Inflammatory macrophage treated with lipopolysaccharide for 1 hour (primary cell): Measurements from ENCODE around the gene AOAH.
"Not testable (repeated sequence)": the region's sequence is repeated elsewhere in the genome, so short reads cannot be mapped to it uniquely, and the experiment has no call there.

ENCODE experiments used
- DNase-seq, 2 donors: peaks; one replicate each; pipeline ENCODE4 v3.0.0-alpha.2; 2020 to 2022

The AOAH gene

DNA sequence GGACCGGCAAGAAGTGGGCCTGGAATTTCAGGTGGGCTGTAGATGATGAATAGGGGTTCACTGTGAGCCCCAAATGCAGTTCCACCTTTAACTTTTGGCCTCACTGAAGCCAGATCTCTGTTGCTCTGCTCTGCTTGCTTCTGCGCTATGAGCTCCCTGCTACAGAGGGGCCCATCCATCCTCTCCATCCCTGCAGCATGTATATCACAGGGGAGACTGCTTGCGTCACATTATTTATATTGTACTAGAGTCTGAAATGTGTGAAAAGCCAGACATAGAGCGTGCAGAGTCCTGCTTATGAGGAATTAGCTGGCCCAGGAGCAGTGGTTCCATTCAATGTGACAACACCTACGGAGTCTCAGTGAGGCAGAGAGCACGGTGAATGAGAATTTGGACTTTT, 69.9 kb downstream of the AOAH start:
- DNase-seq = no peak

DNA sequence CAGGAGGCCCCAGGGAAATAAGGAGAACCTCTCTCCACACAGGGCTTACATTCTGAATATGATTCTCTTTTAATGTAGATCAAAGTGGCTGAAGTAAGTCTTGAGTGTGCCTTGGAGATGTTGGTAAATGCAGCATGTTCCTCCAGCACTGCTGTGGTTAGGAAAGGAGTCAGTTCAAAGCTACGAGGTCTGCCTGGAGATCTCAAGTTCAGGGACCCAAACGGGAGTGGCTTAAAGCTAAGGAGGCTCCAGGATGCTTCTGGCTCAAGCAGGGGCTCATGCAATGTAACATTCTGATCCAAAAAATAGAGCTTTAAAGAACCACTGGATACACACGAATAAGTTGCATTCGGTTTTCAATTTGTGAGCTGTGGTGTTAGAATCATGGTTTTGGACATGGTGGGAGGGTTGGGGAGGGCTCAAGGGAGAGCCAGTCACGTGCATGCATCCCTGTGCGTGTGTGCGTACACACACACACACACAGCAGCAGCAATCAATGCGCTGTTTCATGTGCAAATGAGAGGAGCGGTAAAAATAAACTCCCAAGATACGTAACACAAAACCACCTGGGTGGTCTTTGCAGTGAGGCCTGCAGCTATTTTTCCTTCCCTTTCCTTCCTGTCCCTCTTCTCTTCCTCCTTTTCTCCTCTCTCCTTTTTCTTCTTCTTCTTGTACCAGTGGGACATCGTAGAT, 70.5 kb downstream of the AOAH start:
- DNase-seq = no peak

DNA sequence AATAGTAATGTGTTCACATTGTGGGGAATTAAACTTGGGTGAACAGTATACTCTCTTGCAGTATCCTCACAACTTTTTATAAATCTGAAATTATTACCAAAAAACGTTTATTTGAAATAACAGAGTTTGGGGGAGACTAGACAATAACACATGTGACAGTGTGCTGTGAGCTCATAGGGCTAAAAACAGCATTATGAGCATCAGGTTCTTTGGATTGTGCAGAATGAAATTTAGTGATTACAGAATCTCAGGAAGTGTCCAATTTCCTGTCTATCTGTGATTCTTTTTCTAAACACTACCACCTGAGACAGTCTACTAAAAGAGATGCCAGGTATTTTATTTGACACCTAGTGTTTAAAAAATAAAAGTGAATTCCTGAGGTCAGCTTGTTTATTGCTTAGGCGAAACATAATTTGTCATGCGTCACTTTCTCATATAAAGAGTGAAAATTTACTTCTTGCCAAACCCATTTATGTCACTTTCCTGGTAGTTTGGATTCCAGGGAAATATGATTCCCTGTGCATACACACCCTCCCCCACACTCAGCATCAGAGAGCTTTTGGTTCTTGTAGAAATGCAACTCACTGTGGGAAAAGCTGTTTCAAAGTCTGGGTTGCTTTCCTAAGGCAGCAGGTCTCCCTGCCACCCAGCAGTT, 71.2 kb downstream of the AOAH start:
- DNase-seq = no peak

DNA sequence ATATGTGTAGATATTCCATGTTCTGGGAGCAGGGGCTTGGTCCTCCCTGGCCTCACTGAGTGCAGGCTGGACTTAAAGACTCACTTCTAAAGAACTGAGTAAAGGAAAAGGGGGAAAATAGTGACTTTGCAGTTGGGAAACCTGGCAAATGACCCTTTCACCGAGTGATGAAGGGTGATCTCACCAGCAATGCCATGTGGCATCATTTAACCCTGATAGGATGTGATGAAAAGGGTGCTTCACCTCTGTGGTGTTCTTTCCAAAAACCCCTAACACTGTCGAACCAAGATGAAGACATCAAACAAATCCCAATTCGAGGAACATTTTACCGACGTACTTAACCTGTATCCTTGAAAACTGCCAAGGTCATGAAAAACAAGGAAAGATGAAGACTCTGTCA, 71.9 kb downstream of the AOAH start:
- peak; percentile 19 to 48 for DNase-seq

DNA sequence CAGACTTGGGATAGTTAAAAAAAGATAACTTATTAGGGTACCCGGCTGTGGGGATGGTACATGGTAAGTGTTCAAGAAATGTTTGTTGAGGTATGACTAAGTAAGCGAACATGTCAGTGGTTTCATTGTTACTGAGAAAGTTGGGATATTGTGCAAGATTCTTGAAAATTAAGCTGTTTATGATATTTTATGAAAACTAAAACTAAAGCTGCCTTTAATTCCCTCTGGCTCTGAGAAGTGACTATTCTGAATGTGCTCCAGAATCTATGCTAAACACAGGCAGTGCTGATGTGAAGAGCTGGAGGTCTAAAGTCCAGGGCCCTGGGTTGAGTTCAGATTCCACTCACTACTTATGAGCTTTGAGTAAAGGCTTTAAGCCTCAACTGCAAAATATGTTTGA, 72.9 kb downstream of the AOAH start:
- DNase-seq = peak; percentile 28 to 31

DNA sequence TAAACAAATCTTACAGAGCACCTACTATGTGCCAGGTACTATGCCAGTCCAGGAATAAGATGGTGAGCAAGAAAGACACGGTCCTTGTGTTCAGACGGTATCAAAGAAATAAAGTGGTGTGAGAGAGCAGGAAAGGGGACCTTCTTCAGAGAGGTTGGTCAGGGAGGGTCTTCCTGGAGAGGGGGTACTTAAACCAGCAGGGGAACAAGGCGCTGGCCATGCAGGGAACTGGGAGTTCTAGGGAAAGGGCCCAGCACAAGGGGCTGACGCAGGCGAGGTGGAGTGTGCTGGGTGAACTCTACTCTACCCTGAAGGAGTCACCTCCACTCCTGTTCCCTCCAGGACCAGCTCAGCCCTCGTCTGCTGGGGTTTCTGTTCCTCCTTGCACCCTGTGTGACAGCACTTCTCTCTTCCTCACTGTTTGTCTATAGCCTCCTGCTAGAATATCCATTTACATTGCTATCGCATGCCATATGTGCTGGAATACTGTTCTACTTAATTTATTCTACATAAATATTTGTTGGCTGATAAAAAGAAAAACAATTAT, 73.5 kb downstream of the AOAH start:
- DNase-seq = peak; percentile 34 to 52

DNA sequence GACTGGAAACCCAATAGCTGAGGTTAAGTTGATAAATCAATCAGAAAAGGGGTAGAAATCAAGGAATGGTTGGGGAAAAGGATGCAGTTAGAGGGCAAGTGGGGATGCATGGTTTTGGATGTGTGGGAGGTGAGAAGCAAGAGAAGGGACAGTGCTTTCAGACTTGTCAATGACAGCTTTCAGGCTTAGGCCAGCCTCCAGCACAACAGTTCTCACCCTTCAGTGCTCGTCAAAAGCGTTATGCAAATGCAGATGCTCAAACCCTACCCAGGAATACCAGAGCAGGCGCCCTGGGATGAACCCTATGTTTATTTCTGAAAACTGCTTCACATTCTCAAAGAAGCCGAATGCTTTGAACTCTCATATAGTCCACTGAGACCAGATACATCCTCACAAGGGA, 74.0 kb downstream of the AOAH start:
- DNase-seq = no peak

DNA sequence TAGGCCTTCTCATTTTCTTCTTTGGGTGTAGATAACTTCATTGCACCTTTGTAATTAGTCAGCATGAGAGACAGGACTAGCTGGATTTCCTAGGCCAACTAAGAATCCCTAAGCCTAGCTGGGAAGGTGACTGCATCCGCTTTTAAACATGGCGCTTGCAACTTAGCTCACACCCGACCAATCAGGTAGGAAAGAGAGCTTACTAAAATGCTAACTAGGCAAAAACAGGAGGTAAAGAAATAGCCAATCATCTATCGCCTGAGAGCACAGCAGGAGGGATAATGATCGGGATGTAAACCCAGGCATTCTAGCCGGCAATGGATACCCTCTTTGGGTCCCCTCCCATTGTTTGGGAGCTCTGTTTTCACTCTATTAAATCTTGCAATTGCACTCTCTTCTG, 75.0 kb downstream of the AOAH start:
- DNase-seq = not testable (repeated sequence)

DNA sequence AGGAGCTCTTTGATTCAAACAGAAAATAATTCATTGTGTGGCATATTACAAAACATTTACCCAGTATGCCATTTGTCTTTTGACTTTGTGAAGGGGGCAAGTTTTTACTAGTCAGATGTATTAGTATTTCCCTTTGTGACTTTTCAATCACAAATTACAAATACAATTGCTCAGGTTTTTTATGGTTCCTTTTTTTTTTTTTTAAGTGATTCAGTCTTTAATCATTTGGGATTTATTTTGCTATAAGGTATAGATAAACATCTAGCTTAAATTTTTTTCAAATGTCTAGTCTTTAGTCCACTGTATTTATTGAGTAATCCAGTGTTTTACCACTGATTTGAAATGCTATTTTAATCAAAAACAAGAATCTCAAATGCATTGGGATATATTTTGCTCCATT, 75.9 kb downstream of the AOAH start:
- DNase-seq = no peak

DNA sequence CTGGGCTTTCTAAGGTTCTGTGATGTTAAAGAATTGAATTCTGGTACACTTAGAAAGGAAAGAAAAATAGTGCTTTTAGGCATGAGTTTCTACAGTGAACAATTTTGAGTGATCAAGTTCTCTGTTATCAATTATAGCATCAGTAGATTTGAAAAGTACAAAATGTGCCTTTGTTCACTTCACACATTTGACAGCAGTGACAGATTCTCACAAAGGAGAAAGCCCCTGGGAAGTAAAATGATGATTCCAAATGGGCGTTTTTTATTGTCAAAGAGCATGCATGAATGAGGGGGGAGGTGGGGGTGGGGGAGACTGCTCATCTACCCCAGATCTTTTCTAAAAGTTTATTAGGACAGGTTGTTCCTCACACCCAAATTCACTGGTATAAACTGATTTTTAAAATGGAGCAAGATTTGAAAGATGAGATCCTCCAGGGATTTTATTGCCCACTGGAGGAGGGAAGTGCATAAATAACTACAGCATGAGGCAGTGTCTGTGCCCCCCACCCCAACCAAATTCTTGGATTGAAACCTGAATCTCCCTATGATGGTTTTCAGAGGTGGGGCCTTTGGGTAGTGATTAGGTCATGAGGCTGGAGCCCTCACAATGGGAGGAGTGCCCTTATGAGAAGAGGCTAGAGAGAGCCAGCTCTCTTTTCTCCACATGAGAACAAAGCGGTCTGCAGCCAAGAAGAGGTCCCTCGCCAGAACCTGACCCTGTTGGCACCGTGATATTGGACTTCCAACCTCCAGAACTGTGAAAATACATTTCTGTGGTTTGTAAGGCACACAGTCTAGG, 79.5 kb downstream of the AOAH start:
- DNase-seq = no peak

DNA sequence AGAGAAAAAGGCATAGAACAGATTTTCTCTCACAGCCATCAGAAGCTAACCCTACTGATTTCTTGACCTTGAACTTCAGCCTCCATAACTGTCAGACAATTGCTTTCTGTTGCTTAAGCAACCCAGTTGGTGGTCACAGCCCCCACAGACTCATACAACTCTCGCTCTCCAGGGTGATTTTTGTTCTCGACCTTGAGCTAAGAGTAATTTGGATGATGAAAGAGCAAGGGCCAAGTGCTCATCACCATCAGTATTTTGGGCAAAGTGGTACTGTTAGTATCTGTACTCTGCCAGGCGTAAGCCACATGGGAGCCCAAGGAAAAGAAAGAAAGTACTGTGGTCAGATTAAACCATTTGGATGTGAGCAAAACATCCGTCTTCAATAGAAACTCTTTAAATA, 81.9 kb downstream of the AOAH start:
- no peak for DNase-seq

DNA sequence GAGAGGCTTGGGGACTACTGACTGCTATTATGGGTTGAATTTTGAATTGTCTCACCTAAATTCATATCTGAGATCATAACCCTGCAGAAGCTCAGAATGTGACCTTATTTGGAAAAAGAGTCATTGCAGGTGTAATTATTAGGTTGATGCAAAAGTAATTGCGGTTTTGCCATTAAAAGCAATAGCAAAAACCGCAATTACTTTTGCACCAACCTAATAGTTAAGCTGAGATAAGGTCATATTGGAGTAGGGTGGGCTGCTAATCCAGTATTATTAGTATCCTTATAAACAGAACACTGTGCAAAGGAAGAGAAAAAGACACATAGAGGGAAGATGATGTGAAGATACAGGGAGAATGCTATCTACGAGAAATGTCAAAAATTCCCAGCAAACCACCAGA, 82.3 kb downstream of the AOAH start:
- no peak for DNase-seq

DNA sequence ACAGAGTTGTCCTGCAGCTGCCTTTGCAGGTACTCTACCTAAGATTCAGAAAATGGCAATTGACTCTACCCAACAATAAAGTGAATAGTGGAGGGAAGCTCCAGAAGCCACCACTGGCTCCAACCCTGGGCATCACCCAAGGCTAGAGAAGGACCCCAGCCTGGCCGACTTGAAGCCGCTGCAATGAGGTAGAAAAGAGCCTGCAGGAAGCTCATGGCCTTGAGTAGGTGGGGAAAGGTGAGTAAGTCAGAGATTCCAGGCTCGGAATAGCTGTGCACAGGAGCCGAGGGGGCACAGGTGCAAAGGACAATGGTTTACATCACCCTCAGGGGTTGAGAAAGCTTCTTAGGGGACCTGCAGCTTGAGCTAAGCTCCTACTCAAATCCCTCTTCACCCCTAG, 83.6 kb downstream of the AOAH start:
- no peak for DNase-seq

DNA sequence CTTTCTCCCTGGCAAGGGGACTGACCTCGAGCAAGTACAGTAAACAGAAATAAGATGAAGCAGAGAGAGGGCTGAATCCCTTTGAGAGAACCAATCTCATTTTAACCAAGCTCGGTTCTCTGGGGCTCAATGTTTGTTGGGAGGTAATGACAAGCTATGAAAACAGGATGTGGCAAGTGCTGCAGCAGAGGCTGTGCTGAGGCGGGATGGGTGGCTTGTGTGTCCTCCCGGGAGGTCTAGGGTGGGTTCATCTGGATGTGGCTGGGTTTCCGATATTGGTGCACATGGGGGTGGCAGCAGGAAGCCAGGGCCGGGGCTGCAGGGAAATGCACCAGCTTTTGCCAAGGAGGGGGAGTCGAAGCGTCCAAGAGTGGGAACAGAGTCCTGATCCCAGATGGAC, 84.5 kb downstream of the AOAH start:
- no peak for DNase-seq

DNA sequence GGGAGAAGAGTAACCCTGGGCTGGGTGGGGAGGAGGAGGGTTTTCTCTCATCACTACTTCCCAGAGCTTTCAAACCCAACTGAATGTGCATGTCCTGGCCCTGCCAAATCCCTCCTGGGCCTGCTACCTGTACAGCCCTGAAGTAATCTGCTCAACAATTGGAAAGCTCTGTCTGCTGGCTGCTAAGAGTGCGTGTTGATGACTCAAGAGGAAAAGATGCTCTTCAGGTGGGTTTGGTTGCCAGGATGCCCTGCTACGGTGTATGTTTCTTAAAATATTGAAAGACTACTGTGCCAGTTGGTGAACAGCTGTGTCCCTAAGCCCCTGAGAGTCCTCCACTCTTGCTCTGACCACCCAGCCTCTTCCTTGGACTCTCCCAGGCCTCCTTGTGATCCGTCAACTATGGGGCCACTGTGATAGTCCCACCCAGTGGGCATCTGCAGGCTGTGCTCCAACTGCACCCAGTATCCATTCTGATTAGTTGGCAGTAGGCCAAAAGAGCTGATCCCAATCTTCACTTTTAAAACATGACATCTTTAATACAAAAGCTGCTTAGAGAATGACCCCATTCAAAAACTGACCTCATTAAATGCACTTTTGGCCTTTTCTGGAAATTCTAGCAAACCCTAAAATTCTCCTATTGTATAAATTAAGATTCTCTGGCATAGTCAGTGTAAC, 85.6 kb downstream of the AOAH start:
- DNase-seq = no peak

DNA sequence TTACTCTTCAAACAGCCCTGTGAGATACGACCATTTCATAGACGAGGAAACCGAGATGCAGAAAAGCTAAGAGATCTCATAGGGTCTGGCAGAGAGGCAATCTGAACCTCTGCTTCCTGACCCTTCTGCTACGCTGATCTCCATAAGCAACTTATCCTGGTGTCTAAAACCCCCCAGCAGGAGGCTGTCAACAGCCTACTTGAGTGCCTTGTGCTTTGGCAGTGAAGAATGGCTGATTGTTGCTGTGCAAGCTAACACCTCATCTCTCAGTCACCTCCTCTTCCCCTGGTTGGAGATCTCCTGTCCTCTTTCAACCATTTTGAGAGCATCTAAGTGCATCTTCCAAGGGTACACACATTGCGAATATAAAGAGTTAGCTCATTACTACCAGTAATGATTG, 86.2 kb downstream of the AOAH start:
- no peak for DNase-seq

DNA sequence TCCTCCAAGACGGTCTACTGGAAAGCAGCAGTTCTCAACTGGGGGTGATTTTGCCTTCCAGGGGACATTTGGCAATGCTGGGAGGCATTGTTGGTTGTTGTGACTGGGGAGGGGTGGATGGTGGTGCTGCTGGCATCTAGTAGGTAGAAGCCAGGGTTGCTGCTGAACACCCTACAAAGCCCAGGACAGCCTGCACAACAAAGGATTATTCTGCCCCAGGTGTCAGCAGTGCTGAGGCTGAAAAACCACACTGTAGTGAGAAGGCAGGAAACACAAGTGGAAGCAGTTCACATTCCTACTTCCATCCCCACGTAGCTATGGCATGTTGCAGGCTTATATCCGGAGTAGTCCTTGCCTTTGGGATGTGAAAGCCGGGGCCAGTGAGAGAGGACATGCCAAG, 86.9 kb downstream of the AOAH start:
- DNase-seq = no peak

DNA sequence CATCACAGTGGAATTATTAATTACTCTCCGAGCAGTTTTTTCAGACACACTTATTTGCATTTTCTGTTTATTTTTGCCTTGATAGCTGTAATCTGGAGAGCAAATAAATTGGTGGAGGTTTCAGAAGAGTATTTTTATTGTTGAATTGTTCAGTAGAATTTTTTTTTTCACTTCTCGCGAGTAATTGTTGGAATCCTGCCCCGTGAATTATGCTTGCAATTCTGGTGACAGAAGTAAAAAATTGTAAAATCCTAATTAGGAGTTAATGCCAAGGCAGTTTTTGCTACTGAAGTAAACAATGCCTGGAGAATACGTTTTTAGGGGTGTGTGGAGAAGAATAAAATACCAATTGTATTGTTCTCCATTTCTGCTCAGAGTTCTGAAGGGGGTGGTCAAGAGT, 88.2 kb downstream of the AOAH start:
- no peak for DNase-seq

DNA sequence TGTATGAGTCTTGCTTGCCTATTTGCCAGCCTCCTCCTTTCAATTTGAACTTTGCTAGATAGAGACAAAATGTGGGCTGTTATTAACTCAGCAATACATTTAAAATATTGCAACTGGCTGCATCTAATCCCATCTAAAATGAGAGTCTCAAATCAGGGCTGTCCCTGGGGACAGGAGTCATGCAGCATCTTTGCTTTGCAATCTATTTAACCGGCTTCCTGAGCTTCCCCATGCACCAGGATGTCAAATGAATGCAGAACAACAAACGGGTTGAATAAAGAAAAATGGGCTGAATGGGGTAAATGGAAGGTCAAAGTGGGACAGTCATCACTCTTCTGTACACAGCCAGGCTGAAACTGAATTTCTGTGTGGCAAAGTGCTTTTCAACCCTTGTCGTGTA, 89.2 kb downstream of the AOAH start:
- no peak for DNase-seq

DNA sequence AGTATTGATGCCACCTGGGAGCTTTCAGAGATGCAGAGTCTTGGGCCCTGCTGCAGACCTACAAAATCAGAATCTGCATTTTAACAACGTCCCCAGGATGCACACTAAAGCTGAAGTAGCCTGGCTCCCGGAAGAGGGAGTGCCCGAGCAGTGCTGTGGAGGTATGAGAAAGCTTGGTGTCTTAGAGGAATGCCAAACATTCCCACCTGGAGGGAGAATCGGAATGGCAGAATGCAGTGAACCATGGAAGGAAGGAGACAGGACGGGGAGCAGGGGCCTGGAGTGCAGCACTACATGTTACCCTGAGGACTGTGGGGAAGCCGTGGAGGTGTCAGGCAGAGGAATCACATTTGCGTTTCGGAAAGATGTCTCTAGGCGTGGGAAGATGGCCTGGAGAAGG, 90.9 kb downstream of the AOAH start:
- no peak for DNase-seq

DNA sequence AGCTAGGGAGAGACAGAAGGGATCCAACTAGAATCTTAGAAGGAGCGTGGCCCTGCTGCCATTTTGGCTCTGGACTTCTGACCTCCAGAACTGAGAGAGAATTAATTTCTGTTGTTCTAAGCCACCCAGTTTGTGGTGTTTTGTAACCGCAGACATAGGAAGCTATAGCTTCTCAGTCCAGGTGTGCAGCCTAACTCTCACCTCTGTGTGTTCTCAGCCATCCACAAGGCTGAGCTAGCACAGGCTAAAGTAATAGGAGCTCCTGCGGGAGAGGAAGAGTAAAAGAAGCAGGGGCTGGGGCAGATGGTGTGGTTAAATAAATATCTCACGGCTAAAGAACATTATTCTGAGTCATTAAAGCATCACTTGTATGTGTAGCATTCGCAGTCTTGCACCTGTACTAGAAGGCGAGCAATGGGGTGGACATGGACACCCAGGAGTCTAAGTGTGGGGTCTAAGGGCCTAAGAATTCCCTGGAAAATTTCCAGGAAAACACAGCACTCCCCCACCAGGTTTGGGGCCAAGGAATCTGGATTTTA, 94.1 kb downstream of the AOAH start:
- no peak for DNase-seq

DNA sequence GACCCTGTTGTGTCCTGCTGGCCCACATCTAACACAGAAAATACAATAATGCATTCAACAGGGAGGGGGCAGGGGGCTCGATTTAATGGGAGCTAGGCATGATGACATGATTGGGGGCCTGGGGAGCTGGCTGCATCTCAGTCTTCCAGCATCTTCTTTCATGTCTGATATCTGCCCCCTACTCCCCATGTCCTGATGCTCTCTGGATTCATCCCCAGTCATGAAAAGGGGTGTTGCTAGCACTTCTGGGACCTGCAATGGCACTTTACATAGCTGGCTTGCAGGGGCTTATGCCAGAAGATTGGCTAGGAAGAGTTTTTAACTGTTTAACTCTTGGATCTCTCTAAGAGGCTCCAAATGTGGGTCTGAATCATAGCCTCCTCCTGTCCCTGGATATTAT, 94.9 kb downstream of the AOAH start:
- DNase-seq = no peak

DNA sequence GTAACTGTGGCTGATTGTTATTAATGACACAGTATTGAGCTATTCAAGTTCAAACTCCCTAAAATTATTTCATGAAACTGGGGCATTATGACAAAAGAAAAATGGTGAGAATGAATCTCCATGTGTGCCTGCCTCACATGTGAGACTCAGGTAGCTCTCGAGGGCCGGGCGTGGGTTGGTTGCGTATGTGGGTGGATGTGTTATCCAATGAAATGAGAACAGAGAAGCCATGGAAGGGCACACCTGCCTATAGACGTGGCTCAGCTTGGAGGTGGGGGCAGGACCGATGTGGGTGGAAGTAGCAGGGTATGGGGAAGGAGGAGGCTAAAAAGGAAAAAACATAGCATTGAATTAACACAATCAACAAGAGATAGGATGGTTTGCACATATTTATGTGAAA, 96.5 kb downstream of the AOAH start:
- no peak for DNase-seq
